IMR-90 (cell line): ENCODE measurements around the gene MAGI3. TPM values are rescaled to one million over a fixed set of nuclear protein-coding genes. Genes with fewer than 3 reads are reported as not detected.

Experiments used
- ATAC-seq: fragments of 200-7000 bp; cut with Tn5 transposase; 2 replicates; pipeline ENCODE4 v1.9.1; 2020; ENCODE audit warnings: low read depth, mild to moderate bottlenecking, moderate library complexity
- BruUV-seq: library from RNA; stranded (reverse); fragments of 400-500 nt; replicated peaks from 2 replicates; lab custom pipeline; 2021; lab: Mats Ljungman, UMichigan
- CTCF ChIA-PET: fragments of 300-600 bp; formaldehyde crosslinking; extraction: SDS; loops from one replicate; lab custom pipeline; 2021; ENCODE audit warnings: antibody characterized with exemption; lab: Yijun Ruan, JAX
- POLR2A ChIA-PET: fragments of 300-600 bp; sonication (Branson Sonifier 250); formaldehyde crosslinking; loops from one replicate; lab custom pipeline; 2022; ENCODE audit warnings: antibody characterized with exemption; ENCODE audit not compliant: unreplicated experiment; lab: Charles Lee
- DNase-seq: peaks from one replicate; pipeline ENCODE4 v3.0.0; 2013
- H2AFZ ChIP-seq: replicated peaks from 2 replicates; pipeline ENCODE3; 2013; ENCODE audit warnings: low read length, mild to moderate bottlenecking; ENCODE audit not compliant: poor library complexity
- H2AK5ac ChIP-seq: 2 replicates; pipeline ENCODE4 v1.6.1; 2013; ENCODE audit warnings: low read depth, low read length, inconsistent platforms
- H2AK9ac ChIP-seq: replicated peaks from 2 replicates; pipeline ENCODE3; 2013; ENCODE audit warnings: mild to moderate bottlenecking, low read depth, low read length, moderate library complexity; ENCODE audit not compliant: poor library complexity
- H2BK120ac ChIP-seq: 2 replicates; pipeline ENCODE4 v1.6.1; 2013; ENCODE audit warnings: low read depth, low read length, inconsistent platforms
- H2BK15ac ChIP-seq: 3 replicates; pipeline ENCODE4 v1.6.1; 2013; ENCODE audit warnings: low read depth, low read length, inconsistent platforms
- H2BK20ac ChIP-seq: 2 replicates; pipeline ENCODE4 v1.6.1; 2013; ENCODE audit warnings: low read depth, mild to moderate bottlenecking, inconsistent platforms, low read length, moderate library complexity
- H2BK5ac ChIP-seq: 2 replicates; pipeline ENCODE4 v1.6.1; 2013; ENCODE audit warnings: mild to moderate bottlenecking, low read depth, low read length, inconsistent platforms; ENCODE audit not compliant: poor library complexity, severe bottlenecking
- H3K14ac ChIP-seq: replicated peaks from 2 replicates; pipeline ENCODE4 v1.6.1; 2013; ENCODE audit warnings: low read depth, low read length, inconsistent platforms
- H3K18ac ChIP-seq: 2 replicates; pipeline ENCODE4 v1.6.1; 2013; ENCODE audit warnings: low read depth, low read length, control low read depth
- H3K23ac ChIP-seq: 2 replicates; pipeline ENCODE4 v1.6.1; 2013; ENCODE audit warnings: low read depth, low read length, inconsistent platforms
- H3K27ac ChIP-seq: 2 replicates; pipeline ENCODE4 v1.5.1; 2013; ENCODE audit warnings: mild to moderate bottlenecking, control low read depth, low read length; ENCODE audit not compliant: insufficient read depth
- H3K27me3 ChIP-seq: 2 replicates; pipeline ENCODE4 v1.6.1; 2013; ENCODE audit warnings: low read length; ENCODE audit not compliant: control insufficient read depth, insufficient read depth
- H3K36me3 ChIP-seq: 2 replicates; pipeline ENCODE4 v1.6.1; 2013; ENCODE audit warnings: low read length, mixed read lengths; ENCODE audit not compliant: control insufficient read depth, insufficient read depth
- H3K4ac ChIP-seq: 2 replicates; pipeline ENCODE4 v1.6.1; 2013; ENCODE audit warnings: low read depth, low read length, inconsistent platforms
- H3K4me1 ChIP-seq: 2 replicates; pipeline ENCODE4 v1.6.1; 2013; ENCODE audit warnings: low read length, mixed read lengths; ENCODE audit not compliant: control insufficient read depth, insufficient read depth
- H3K4me2 ChIP-seq: 2 replicates; pipeline ENCODE4 v1.6.1; 2013; ENCODE audit warnings: low read depth, mild to moderate bottlenecking, control low read depth, low read length, moderate library complexity
- H3K4me3 ChIP-seq: 2 replicates; pipeline ENCODE4 v1.5.1; 2013; ENCODE audit warnings: low read depth, mild to moderate bottlenecking, control low read depth, low read length, moderate library complexity; ENCODE audit not compliant: insufficient read depth
- H3K56ac ChIP-seq: 2 replicates; pipeline ENCODE4 v1.6.1; 2013; ENCODE audit warnings: low read length, inconsistent platforms; ENCODE audit not compliant: insufficient read depth; ENCODE audit errors: extremely low read depth
- H3K79me1 ChIP-seq, 2 experiments: 2 replicates each; pipeline ENCODE4 v1.6.1; 2013; ENCODE audit warnings: low read length in 2 of 2, inconsistent platforms in 1 of 2, low read depth in 1 of 2
- H3K9ac ChIP-seq: 2 replicates; pipeline ENCODE4 v1.6.1; 2013; ENCODE audit warnings: low read depth, low read length, control low read depth
- H3K9me1 ChIP-seq: 2 replicates; pipeline ENCODE4 v1.6.1; 2013; ENCODE audit warnings: low read length, inconsistent platforms; ENCODE audit not compliant: insufficient read depth
- H3K9me3 ChIP-seq: 2 replicates; pipeline ENCODE4 v1.6.1; 2013; ENCODE audit warnings: low read length; ENCODE audit not compliant: control insufficient read depth, insufficient read depth
- H4K20me1 ChIP-seq: 2 replicates; pipeline ENCODE4 v1.6.1; 2013; ENCODE audit warnings: low read length, inconsistent platforms; ENCODE audit not compliant: insufficient read depth
- H4K5ac ChIP-seq: 2 replicates; pipeline ENCODE4 v1.6.1; 2013; ENCODE audit warnings: mild to moderate bottlenecking, low read depth, low read length, control low read depth
- H4K8ac ChIP-seq, 2 experiments: 2 replicates each; pipeline ENCODE4 v1.6.1; 2013; ENCODE audit warnings: low read depth in 2 of 2, low read length in 2 of 2, control low read depth in 1 of 2, inconsistent platforms in 1 of 2
- H4K91ac ChIP-seq: 2 replicates; pipeline ENCODE4 v1.6.1; 2013; ENCODE audit warnings: low read depth, low read length, inconsistent platforms; ENCODE audit not compliant: insufficient read depth
- CEBPB ChIP-seq: IDR thresholded peaks from 2 replicates; pipeline ENCODE4 v1.6.1; 2012; ENCODE audit warnings: low read depth, low read length, improper control_type of control experiment
- ELK1 ChIP-seq: fragments of 150-350 bp; IDR thresholded peaks from 2 replicates; pipeline ENCODE4 v1.6.1; 2016; ENCODE audit warnings: low read depth, mild to moderate bottlenecking, low read length, moderate library complexity, borderline replicate concordance
- FOS ChIP-seq: fragments of 150-350 bp; IDR thresholded peaks from 2 replicates; pipeline ENCODE4 v1.6.1; 2016; ENCODE audit warnings: low read depth, low read length
- MAZ ChIP-seq: IDR thresholded peaks from 2 replicates; pipeline ENCODE4 v1.6.1; 2012; ENCODE audit warnings: low read depth, mild to moderate bottlenecking, low read length, improper control_type of control experiment, moderate library complexity, borderline replicate concordance
- MXI1 ChIP-seq: IDR thresholded peaks from 2 replicates; pipeline ENCODE4 v1.6.1; 2012; ENCODE audit warnings: low read depth, mild to moderate bottlenecking, low read length, moderate library complexity, borderline replicate concordance
- RCOR1 ChIP-seq: IDR thresholded peaks from 2 replicates; pipeline ENCODE4 v1.6.1; 2012; ENCODE audit warnings: mild to moderate bottlenecking, low read length, improper control_type of control experiment; ENCODE audit not compliant: insufficient replicate concordance
- SMC3 ChIP-seq: fragments of 150-350 bp; IDR thresholded peaks from 2 replicates; pipeline ENCODE4 v1.6.1; 2016; ENCODE audit warnings: low read depth, mild to moderate bottlenecking, antibody characterized with exemption, low read length, moderate library complexity
- WGBS, 2 experiments: methylation state at CpG; one replicate each; pipeline versions ENCODE4 v1.1.5 to v1.1.7; 2013; ENCODE audit warnings: missing lambda C conversion rate in 2 of 2; ENCODE audit not compliant: insufficient read length in 1 of 2; ENCODE audit errors: extremely low coverage in 2 of 2; 5-methylcytosine and 5-hydroxymethylcytosine counted together
- dilution Hi-C: fragments of 300-500 bp; cut with HindIII; formaldehyde crosslinking; loops from one replicate; pipeline ENCODE4 v1.14.3; 2018; ENCODE audit warnings: low sequenced_read_pairs; ENCODE audit not compliant: unreplicated experiment
- in situ Hi-C: fragments of 300-500 bp; cut with MboI; formaldehyde crosslinking; loops from 3 replicates; pipeline ENCODE4 v1.14.3; 2019; ENCODE audit warnings: low sequenced_read_pairs, inconsistent platforms, mixed read lengths
- intact Hi-C: fragments of 100-400 bp; cut with micrococcal nuclease; formaldehyde crosslinking; loops from 2 replicates; pipeline ENCODE4 v1.10.0; 2022
- polyA plus RNA-seq, 3 experiments: library from polyadenylated mRNA; depleted of rRNA; stranded (reverse); fragments of >200 nt; gene quantifications; 2 replicates each; pipeline ENCODE4 v1.2.3, GENCODE V29; 2012; ENCODE audit warnings: low replicate concordance in 1 of 3
- total RNA-seq: library from RNA; depleted of rRNA; stranded (reverse); fragments of >200 nt; gene quantifications from 2 replicates; pipeline ENCODE4 v1.2.3, GENCODE V29; 2012

The MAGI3 gene
- total and polyA plus RNA-seq, 2 of the 4 experiments (the other 2 are of a cell fraction) = 2.5 to 8.8 TPM

GRCh38 chr1:113534875-113535274, 144.6 kb downstream of the MAGI3 start:
- H3K27ac ChIP-seq = no peak overlapping the region
- H3K4me1 ChIP-seq = peaks cover 6% of the 10 kb centered on the region

More at GRCh38 chr1:113534875-113535274, 144.6 kb downstream of the MAGI3 start:
- no peaks in the 10 kb centered on the region for H3K36me3 ChIP-seq
- WGBS, 2 experiments = no CpG with 5 or more reads among the region's 1 CpG
- no peak overlapping the region for H3K56ac ChIP-seq
- dilution Hi-C loops = no loop called here
- no peak overlapping the region; the same call in 2 of the 3 replicates for H2BK15ac ChIP-seq
- H2AK9ac ChIP-seq = no peak overlapping the region
- POLR2A ChIA-PET = no interaction called here
- H2BK5ac ChIP-seq = peak overlapping the region; percentile 67
- no peak overlapping the region; the same call in 1 of the 2 replicates for H2AK5ac ChIP-seq
- no peak overlapping the region for H4K5ac ChIP-seq
- H4K91ac ChIP-seq = no peak overlapping the region
- H2BK120ac ChIP-seq = peak overlapping the region; percentile 71
- no peak overlapping the region for H3K9ac ChIP-seq
- peak overlapping the region; percentile 79; the same call in 1 of the 2 replicates for H3K23ac ChIP-seq
- intact Hi-C loops = no loop called here
- H4K8ac ChIP-seq = no peak overlapping the region
- peak; percentile 23 for DNase-seq
- 0 out of 2 replicates have a peak overlapping the region, but pooled peaks have one; percentile 32 for H3K4ac ChIP-seq
- no peak overlapping the region for H3K4me2 ChIP-seq
- H3K14ac ChIP-seq = 0 out of 2 replicates have a peak overlapping the region, but pooled peaks have one; percentile 45
- H2AFZ ChIP-seq = no peak overlapping the region
- no peaks in the 10 kb centered on the region for H3K27me3 ChIP-seq
- no peaks in the 10 kb centered on the region for H3K9me1 ChIP-seq
- peaks cover 16 to 36% of the 10 kb centered on the region in 2 experiments for H3K79me1 ChIP-seq
- H3K18ac ChIP-seq = peak overlapping the region; percentile 75; the same call in 1 of the 2 replicates
- ATAC-seq = no peak
- BruUV-seq = no TSS peak
- H3K4me3 ChIP-seq = no peak overlapping the region
- peak overlapping the region; percentile 91 for H2BK20ac ChIP-seq
- in situ Hi-C loops = no loop called here
- no peaks in the 10 kb centered on the region for H4K20me1 ChIP-seq
- TF ChIP-seq SMC3 (no peak), CEBPB (no peak), ELK1 (no peak), MAZ (no peak), RCOR1 (no peak), FOS (no peak), MXI1 (no peak)
- H3K9me3 ChIP-seq = no peaks in the 10 kb centered on the region
- CTCF ChIA-PET = no interaction called here
